ENCODE measurements around the gene NT5DC2.

The NT5DC2 gene

GRCh38 chr3:52502001-52502400 lies 31.7 kb downstream of the NT5DC2 start:
- TF ChIP-seq CTCF (IDR thresholded peaks at IDR 0.05; ENCODE audit: low read length, missing control alignments), result no peak
- H3K4me3 ChIP-seq (replicated peaks; ENCODE audit: low read depth, low read length), result no peak overlapping the region
- DNase-seq (ENCODE audit: low read depth), result no peak

GRCh38 chr3:52501046-52501445 lies 32.6 kb downstream of the NT5DC2 start:
- no peak for DNase-seq (ENCODE audit: low read depth)
- no peak overlapping the region for H3K4me3 ChIP-seq (replicated peaks; ENCODE audit: low read depth, low read length)
- TF ChIP-seq CTCF (IDR thresholded peaks at IDR 0.05; ENCODE audit: low read length, missing control alignments), result no peak

- H3K4me3 ChIP-seq (replicated peaks; ENCODE audit: low read depth, low read length), result no peak overlapping the region
- DNase-seq (ENCODE audit: low read depth), result peak; percentile 60
- no peak for TF ChIP-seq CTCF (IDR thresholded peaks at IDR 0.05; ENCODE audit: low read length, missing control alignments)
Measured at GRCh38 chr3:52498137-52499054, 35.3 kb downstream of the NT5DC2 start.

- peak; percentile 52 for DNase-seq (ENCODE audit: low read depth)
- no peak overlapping the region for H3K4me3 ChIP-seq (replicated peaks; ENCODE audit: low read depth, low read length)
- TF ChIP-seq CTCF (IDR thresholded peaks at IDR 0.05; ENCODE audit: low read length, missing control alignments), result no peak
Measured at GRCh38 chr3:52495777-52496602, 37.7 kb downstream of the NT5DC2 start.

- TF ChIP-seq CTCF (IDR thresholded peaks at IDR 0.05; ENCODE audit: low read length, missing control alignments), result no peak
- DNase-seq (ENCODE audit: low read depth), result no peak
- no peak within 1 kb of the TSS for H3K4me3 ChIP-seq (replicated peaks; ENCODE audit: low read depth, low read length)
Measured at GRCh38 chr3:52494886-52495495, 38.7 kb downstream of the NT5DC2 start, which contains the start of gene STAB1. Gene STAB1, plus strand, starts transcription at chr3:52495338. Its CDS starts 76 bp downstream, at chr3:52495414.

GRCh38 chr3:52494445-52494844 lies 39.2 kb downstream of the NT5DC2 start:
- no peak overlapping the region for H3K4me3 ChIP-seq (replicated peaks; ENCODE audit: low read depth, low read length)
- DNase-seq (ENCODE audit: low read depth), result no peak
- TF ChIP-seq CTCF (IDR thresholded peaks at IDR 0.05; ENCODE audit: low read length, missing control alignments), result no peak
